HG02623 (cell line): ENCODE results near the gene PLA2G15.
A peak's percentile ranks its signal among the peaks of the same experiment; 100 is the strongest.

Experiments
- ATAC-seq: cut with Tn5 transposase; IDR thresholded peaks from one replicate; pipeline ENCODE4 v1.9.1; 2021; ENCODE audit warnings: moderate library complexity; ENCODE audit not compliant: unreplicated experiment

The PLA2G15 gene

GRCh38 chr16:68232335-68232734, 12.8 kb upstream of the PLA2G15 start:
- ATAC-seq, result no peak

- no peak for ATAC-seq
Measured at GRCh38 chr16:68233085-68233834, 11.9 kb upstream of the PLA2G15 start.

GRCh38 chr16:68233835-68234187, 11.4 kb upstream of the PLA2G15 start:
- ATAC-seq, result no peak

GRCh38 chr16:68234188-68235107, 10.7 kb upstream of the PLA2G15 start:
- ATAC-seq, result no peak

GRCh38 chr16:68235108-68235886, 9.9 kb upstream of the PLA2G15 start:
- ATAC-seq, result no peak

- no peak for ATAC-seq
Measured at GRCh38 chr16:68235887-68236136, 9.4 kb upstream of the PLA2G15 start, which contains the start of gene ESRP2. TSS of gene ESRP2 (minus strand) at chr16:68236127. CDS start at chr16:68236045, 82 bp downstream.

GRCh38 chr16:68236137-68236825, 8.9 kb upstream of the PLA2G15 start:
- no peak for ATAC-seq

- ATAC-seq, result no peak
Measured at GRCh38 chr16:68236826-68237242, 8.3 kb upstream of the PLA2G15 start.

DNA sequence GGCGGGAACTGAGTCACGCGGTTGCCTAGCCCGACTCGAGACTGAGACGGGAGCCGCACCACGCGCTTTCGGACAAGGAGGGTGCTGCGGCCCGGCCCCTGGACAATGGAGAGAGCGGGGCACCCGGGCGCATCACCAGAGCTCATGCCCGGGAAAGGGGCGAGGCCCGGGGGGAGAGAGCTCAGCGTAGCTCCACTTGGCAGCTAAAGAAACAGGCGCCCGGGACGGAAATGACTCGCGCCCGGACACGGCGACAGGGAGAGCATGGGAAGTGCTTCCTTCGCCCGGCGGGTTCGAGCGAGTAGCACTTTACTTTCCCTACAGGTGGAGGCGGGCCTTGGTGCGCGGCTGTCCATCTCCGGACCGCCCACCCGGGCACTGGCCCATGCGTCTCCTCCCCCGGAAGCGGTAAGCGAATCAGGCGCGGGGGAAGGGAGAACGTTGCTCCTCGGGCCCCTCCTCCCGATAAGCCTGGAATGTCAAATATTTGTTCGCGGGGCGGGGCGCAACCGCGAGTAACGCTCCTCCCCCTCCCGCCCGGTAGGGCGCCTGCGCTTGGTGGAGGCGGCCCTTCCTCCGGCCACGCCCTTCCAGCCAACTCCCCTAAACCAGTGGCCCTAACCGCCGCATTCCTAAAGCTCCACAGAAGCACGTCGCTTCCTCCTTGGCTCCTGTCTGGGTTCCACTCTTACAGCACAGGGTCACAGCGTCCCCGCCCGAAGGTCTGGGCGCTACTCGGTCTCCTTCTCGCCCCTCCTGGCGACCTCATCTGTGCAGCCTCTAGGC, 7.7 kb upstream of the PLA2G15 start:
- peak; percentile 77 for ATAC-seq

DNA sequence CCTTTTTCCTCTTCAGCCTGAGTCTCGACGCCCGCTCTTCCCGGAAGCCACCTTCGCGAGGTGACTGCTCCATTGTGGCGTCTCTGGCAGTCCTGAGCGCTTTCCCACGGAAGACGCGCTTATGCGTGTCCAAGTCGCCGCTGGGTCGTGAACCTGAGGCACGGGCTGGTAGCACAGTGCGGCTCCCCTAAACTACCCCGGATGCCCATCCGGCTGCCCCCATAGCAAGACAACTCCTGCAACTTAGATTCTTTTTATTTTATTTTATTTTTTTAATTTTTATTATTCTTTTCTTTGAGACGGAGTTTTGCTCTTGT, 7.2 kb upstream of the PLA2G15 start:
- no peak for ATAC-seq

- no peak for ATAC-seq
Measured at GRCh38 chr16:68242085-68242484, 3.1 kb upstream of the PLA2G15 start.

- no peak for ATAC-seq
Measured at GRCh38 chr16:68242926-68243858, 2.0 kb upstream of the PLA2G15 start.

DNA sequence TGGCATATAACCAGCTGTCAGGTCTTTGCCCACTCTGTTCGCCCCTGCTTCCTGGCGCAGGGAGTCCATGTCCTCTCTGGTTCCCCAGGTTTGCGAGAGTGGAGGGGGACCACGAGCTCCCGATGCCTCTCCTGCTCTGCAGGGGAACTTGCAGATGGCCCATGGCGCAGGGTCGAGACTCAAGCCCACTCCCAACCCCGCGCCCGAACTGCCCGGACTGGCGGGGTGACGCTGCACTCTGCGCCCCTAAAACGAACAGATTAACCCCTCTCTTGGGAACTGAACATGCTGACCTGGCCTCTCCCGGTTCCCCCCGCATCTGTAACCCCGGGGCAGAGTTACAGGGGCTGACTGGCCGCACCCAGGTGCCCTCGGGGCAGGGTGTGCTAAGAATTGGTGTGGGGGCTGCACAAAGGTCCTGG, 681 bp upstream of the PLA2G15 start:
- no peak for ATAC-seq

DNA sequence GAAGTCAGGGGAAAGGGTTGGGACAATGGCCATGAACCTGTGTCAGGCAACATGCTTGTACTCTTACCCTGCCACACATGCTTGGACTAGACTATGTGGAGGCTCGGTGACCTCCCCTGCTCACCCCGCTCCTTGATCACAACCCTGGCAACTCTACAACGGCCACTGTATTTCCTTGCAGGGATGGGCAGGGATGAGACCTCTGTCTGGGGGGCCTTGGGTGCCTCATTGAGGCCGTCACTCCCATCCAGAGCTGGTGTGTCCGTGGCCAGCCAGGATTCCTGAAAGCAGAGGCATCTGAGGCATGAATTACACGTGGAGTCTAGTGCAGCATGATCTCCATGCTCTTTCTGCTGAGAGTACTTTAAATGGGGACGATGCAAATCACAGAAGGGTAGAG, 948 bp downstream of the PLA2G15 start:
- no peak for ATAC-seq

DNA sequence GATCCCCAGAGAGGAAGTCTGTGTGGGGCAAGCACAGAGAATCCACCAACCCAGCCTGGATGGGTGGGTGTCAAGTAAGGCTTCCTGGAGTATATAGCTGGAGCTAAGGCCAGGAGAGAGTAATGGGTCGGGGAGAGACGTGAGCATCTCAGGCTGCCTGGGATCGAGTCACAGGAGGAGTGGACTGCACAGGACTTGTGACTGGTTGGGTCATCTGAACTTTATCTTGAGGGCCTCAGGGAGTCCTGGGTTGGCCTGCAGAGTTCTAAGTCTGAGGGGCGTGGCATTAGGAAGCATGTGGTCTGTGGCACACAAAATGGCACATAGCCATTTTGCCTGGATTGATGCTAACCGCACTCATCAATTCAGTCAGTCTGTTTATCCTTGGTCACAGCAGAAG, 1.5 kb downstream of the PLA2G15 start:
- ATAC-seq, result no peak

- no peak for ATAC-seq
Measured at GRCh38 chr16:68247400-68247799, 2.2 kb downstream of the PLA2G15 start.

DNA sequence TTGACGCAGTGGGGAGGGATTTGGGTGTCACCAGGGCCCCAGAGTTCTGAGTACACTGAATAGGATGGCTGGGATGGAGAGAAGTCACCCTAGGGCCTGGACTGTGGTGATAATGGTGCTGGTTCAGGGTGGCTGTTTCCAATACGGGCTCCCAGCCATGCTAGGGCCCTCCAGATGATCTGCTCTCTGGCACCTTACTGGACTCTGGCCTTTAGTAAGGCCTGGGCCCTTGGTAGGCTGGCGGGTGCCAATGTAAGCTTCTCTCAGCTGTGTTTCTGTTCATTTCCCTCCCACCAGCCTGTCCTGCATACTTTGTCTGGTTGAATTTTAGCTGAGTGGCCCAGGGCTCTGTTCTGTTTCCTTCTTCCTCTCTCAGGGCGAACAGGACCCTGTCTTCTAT, 2.8 kb downstream of the PLA2G15 start:
- no peak for ATAC-seq

- no peak for ATAC-seq
Measured at GRCh38 chr16:68249371-68249770, 4.2 kb downstream of the PLA2G15 start.

GRCh38 chr16:68250951-68251350, 5.8 kb downstream of the PLA2G15 start:
- no peak for ATAC-seq
